MM.1S (cell line): ENCODE measurements around the gene DHRS1.

ENCODE experiments used
- DNase-seq: peaks from one replicate; pipeline ENCODE4 v3.0.0-alpha.2; 2015
- H2AFZ ChIP-seq: fragments of 300-600 bp; sonication (generic); 2 replicates; pipeline ENCODE4 v1.6.0; 2016; ENCODE audit warnings: antibody characterized with exemption, low read length
- H3F3A ChIP-seq: fragments of 300-600 bp; sonication (generic); 2 replicates; pipeline ENCODE4 v1.6.1; 2016; ENCODE audit warnings: mild to moderate bottlenecking, antibody characterized with exemption, low read length, moderate library complexity, mixed read lengths; ENCODE audit not compliant: insufficient read depth
- H3K27ac ChIP-seq: fragments of 300-600 bp; sonication (generic); 2 replicates; pipeline ENCODE4 v1.5.1; 2016; ENCODE audit warnings: mild to moderate bottlenecking, low read length
- H3K27me3 ChIP-seq: fragments of 300-600 bp; sonication (generic); replicated peaks from 2 replicates; pipeline ENCODE4 v1.6.0; 2016; ENCODE audit warnings: low read length; ENCODE audit not compliant: insufficient read depth
- H3K36me3 ChIP-seq: fragments of 300-600 bp; sonication (generic); replicated peaks from 2 replicates; pipeline ENCODE4 v1.6.1; 2016; ENCODE audit warnings: mild to moderate bottlenecking, low read length, mixed read lengths; ENCODE audit not compliant: insufficient read depth
- H3K4me1 ChIP-seq: fragments of 300-600 bp; sonication (generic); 2 replicates; pipeline ENCODE4 v1.6.1; 2016; ENCODE audit warnings: low read length, mixed read lengths
- H3K4me2 ChIP-seq: fragments of 300-600 bp; sonication (generic); 2 replicates; pipeline ENCODE4 v1.6.0; 2016; ENCODE audit warnings: low read depth, low read length
- H3K4me3 ChIP-seq: fragments of 300-600 bp; sonication (generic); 2 replicates; pipeline ENCODE4 v1.5.1; 2016; ENCODE audit warnings: low read length, mixed read lengths
- H3K79me2 ChIP-seq: fragments of 300-600 bp; sonication (generic); 2 replicates; pipeline ENCODE4 v1.6.1; 2016; ENCODE audit warnings: mixed run types, low read length, mixed read lengths
- H3K9ac ChIP-seq: fragments of 300-600 bp; sonication (generic); 2 replicates; pipeline ENCODE4 v1.6.1; 2016; ENCODE audit warnings: low read length, mixed read lengths
- H3K9me2 ChIP-seq: fragments of 300-600 bp; sonication (generic); replicated peaks from 2 replicates; pipeline ENCODE4 v1.6.1; 2016; ENCODE audit warnings: mild to moderate bottlenecking, low read length, mixed read lengths; ENCODE audit not compliant: insufficient read depth
- H3K9me3 ChIP-seq: fragments of 300-600 bp; sonication (generic); replicated peaks from 2 replicates; pipeline ENCODE4 v1.6.1; 2016; ENCODE audit warnings: mild to moderate bottlenecking, low read length, mixed read lengths; ENCODE audit not compliant: insufficient read depth
- H4K20me1 ChIP-seq: fragments of 300-600 bp; sonication (generic); 2 replicates; pipeline ENCODE4 v1.6.1; 2016; ENCODE audit warnings: mild to moderate bottlenecking, low read length, moderate library complexity, mixed read lengths; ENCODE audit not compliant: insufficient read depth
- CTCF ChIP-seq: fragments of 300-600 bp; sonication (generic); IDR thresholded peaks from 2 replicates; pipeline ENCODE4 v1.5.1; 2016; ENCODE audit warnings: antibody characterized with exemption, low read length, mixed read lengths
- EZH2 ChIP-seq: fragments of 300-600 bp; sonication (generic); optimal IDR thresholded peaks from 2 replicates; pipeline ENCODE3; 2017; ENCODE audit warnings: low read depth, mild to moderate bottlenecking, antibody characterized with exemption, low read length, mixed read lengths
- EZH2phosphoT487 ChIP-seq: fragments of 300-600 bp; sonication (generic); IDR thresholded peaks from 2 replicates; pipeline ENCODE4 v1.6.1; 2018; ENCODE audit warnings: antibody characterized with exemption, low read length

Gene DHRS1

GRCh38 chr14:24332268-24332993 lies 32.9 kb upstream of the DHRS1 start:
- H2AFZ ChIP-seq = peak overlapping the region; percentile 71
- TF ChIP-seq CTCF (peak; percentile 63), EZH2 (no peak)
- no peaks in the 10 kb centered on the region for H3K9me2 ChIP-seq
- H3K27me3 ChIP-seq = no peaks in the 10 kb centered on the region
- H3K4me2 ChIP-seq = peak overlapping the region; percentile 96
- peak; percentile 83 for DNase-seq
- H3K9ac ChIP-seq = no peak overlapping the region; the same call in 1 of the 2 replicates
- no peaks in the 10 kb centered on the region for H3K79me2 ChIP-seq
- no peaks in the 10 kb centered on the region for H3F3A ChIP-seq
- no peak overlapping the region for H3K27ac ChIP-seq
- no peaks in the 10 kb centered on the region for H3K9me3 ChIP-seq
- H4K20me1 ChIP-seq = no peaks in the 10 kb centered on the region
- H3K4me1 ChIP-seq = 0 out of 2 replicates have a peak, but pooled peaks cover 3% of the 10 kb centered on the region
- peak overlapping the region; percentile 55 for H3K4me3 ChIP-seq
- no peaks in the 10 kb centered on the region for H3K36me3 ChIP-seq

- H3K9me2 ChIP-seq = no peaks in the 10 kb centered on the region
- no peak overlapping the region for H3K4me2 ChIP-seq
- no peaks in the 10 kb centered on the region for H4K20me1 ChIP-seq
- no peaks in the 10 kb centered on the region for H3F3A ChIP-seq
- H3K36me3 ChIP-seq = no peaks in the 10 kb centered on the region
- no peak for DNase-seq
- no peaks in the 10 kb centered on the region for H3K9me3 ChIP-seq
- no peaks in the 10 kb centered on the region for H3K79me2 ChIP-seq
- no peak overlapping the region for H2AFZ ChIP-seq
- H3K4me1 ChIP-seq = 0 out of 2 replicates have a peak, but pooled peaks cover 3% of the 10 kb centered on the region
- H3K27me3 ChIP-seq = no peaks in the 10 kb centered on the region
- H3K27ac ChIP-seq = no peak overlapping the region
- TF ChIP-seq EZH2 (no peak), EZH2phosphoT487 (no peak), CTCF (no peak)
- H3K9ac ChIP-seq = no peak overlapping the region
- no peak overlapping the region for H3K4me3 ChIP-seq
These were observed 32.2 kb upstream of the DHRS1 start for GRCh38 chr14:24331731-24332267.

GRCh38 chr14:24330973-24331674 lies 31.5 kb upstream of the DHRS1 start:
- Histone ChIP-seq H3K9ac (no peak overlapping the region), H2AFZ (no peak overlapping the region), H3K79me2 (no peaks in the 10 kb centered on the region), H3K9me2 (no peaks in the 10 kb centered on the region), H3K36me3 (no peaks in the 10 kb centered on the region), H3K27me3 (no peaks in the 10 kb centered on the region), H3K4me1 (0 out of 2 replicates have a peak, but pooled peaks cover 3% of the 10 kb centered on the region), H3K4me2 (no peak overlapping the region), H3K9me3 (no peaks in the 10 kb centered on the region), H4K20me1 (no peaks in the 10 kb centered on the region), H3K27ac (no peak overlapping the region), H3K4me3 (no peak overlapping the region), H3F3A (no peaks in the 10 kb centered on the region)
- TF ChIP-seq EZH2phosphoT487 = no peak
- DNase-seq = no peak
